GM06990 (cell line): ENCODE results near the gene CTNNAL1.

ENCODE experiments used
- DNase-seq: peaks from one replicate; pipeline ENCODE4 v3.0.0-alpha.2; 2011; ENCODE audit not compliant: insufficient read length; ENCODE audit errors: extremely low read depth
- H3K27me3 ChIP-seq: replicated peaks from 2 replicates; pipeline ENCODE4 v1.6.0; 2011; ENCODE audit warnings: low read length; ENCODE audit not compliant: control insufficient read depth, insufficient read depth
- H3K36me3 ChIP-seq: 2 replicates; pipeline ENCODE4 v1.5.1; 2011; ENCODE audit warnings: low read length; ENCODE audit not compliant: control insufficient read depth, insufficient read depth
- H3K4me3 ChIP-seq: replicated peaks from 2 replicates; pipeline ENCODE4 v1.5.1; 2011; ENCODE audit warnings: low read depth, mild to moderate bottlenecking, control low read depth, low read length
- TF ChIP-seq, protein P1 (sequence below): IDR thresholded peaks from 2 replicates; pipeline ENCODE4 v1.5.1; 2011; ENCODE audit warnings: low read length, control low read depth, mild to moderate bottlenecking, inconsistent platforms; ENCODE audit not compliant: insufficient read depth, poor library complexity, severe bottlenecking

The CTNNAL1 gene

GRCh38 chr9:109043578-109043977 lies 30.3 kb upstream of the CTNNAL1 start:
- TF ChIP-seq, protein P1, sequence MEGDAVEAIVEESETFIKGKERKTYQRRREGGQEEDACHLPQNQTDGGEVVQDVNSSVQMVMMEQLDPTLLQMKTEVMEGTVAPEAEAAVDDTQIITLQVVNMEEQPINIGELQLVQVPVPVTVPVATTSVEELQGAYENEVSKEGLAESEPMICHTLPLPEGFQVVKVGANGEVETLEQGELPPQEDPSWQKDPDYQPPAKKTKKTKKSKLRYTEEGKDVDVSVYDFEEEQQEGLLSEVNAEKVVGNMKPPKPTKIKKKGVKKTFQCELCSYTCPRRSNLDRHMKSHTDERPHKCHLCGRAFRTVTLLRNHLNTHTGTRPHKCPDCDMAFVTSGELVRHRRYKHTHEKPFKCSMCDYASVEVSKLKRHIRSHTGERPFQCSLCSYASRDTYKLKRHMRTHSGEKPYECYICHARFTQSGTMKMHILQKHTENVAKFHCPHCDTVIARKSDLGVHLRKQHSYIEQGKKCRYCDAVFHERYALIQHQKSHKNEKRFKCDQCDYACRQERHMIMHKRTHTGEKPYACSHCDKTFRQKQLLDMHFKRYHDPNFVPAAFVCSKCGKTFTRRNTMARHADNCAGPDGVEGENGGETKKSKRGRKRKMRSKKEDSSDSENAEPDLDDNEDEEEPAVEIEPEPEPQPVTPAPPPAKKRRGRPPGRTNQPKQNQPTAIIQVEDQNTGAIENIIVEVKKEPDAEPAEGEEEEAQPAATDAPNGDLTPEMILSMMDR: no peak

GRCh38 chr9:109040571-109040970 lies 27.3 kb upstream of the CTNNAL1 start:
- Histone ChIP-seq H3K27me3 (no peaks in the 10 kb centered on the region), H3K36me3 (peaks cover 3% of the 10 kb centered on the region), H3K4me3 (no peak overlapping the region)
- TF ChIP-seq, protein P1: no peak
- no peak for DNase-seq

More at GRCh38 chr9:109043578-109043977, 30.3 kb upstream of the CTNNAL1 start:
- no peak overlapping the region for H3K4me3 ChIP-seq
- no peaks in the 10 kb centered on the region for H3K27me3 ChIP-seq
- peaks cover 4% of the 10 kb centered on the region for H3K36me3 ChIP-seq
- DNase-seq: no peak

DNA sequence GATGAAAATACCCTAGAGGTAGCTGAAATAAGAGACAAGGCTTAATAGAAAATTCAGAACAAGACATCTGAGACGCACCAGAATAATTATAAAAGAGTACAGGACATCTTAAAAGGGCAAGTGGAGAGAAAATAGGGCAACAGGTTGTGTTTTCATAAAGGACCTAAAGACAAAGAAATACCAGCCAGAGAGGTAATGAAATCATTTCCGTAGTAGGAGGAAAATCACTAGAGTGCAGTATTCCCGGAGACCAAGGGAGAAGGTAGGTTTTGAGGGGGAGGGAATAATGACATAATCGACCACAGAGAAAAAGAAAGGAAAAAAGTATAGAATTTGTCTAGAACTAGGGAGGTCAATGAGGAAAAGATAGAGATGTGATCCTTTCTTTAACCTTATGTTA lies 26.2 kb upstream of the CTNNAL1 start:
- DNase-seq: no peak
- Histone ChIP-seq H3K36me3 (peaks cover 3% of the 10 kb centered on the region), H3K4me3 (no peak overlapping the region), H3K27me3 (no peaks in the 10 kb centered on the region)
- TF ChIP-seq, protein P1: no peak

DNA sequence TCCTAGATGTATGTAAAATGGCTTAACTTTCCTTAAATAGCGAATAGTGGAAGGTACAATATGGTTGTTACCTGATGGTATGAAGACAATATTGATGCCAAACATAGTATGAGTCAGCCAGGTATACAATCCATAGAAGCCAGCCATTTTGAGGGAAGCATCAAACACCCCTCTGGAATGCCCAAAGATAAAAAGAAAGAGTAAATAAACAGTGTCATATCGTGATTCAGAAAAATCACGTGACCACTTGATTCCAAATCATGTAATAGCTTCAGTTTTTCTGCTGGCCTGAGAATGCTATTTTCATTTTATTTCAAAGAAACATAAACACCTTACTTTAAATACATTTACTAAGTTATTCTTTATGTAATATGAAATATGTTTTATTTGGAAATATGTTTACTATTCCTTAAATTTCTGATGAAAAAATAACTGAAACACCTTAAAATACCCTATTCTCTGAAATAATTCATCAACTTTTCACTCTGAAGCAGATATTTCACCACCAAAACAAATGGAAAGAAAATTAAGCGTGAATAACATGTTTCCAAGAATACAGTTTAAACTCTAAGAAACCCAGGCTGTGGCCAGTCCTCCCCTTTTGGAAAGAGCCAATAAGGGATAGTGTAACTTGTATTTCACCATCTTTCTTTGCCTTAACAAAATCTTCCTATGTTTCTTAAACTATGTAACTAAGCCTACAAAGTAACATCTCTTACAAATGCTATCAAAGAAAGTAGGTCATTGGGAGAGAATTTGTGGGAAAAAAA lies 24.8 kb upstream of the CTNNAL1 start:
- TF ChIP-seq, protein P1: no peak
- no peaks in the 10 kb centered on the region for H3K27me3 ChIP-seq
- DNase-seq: no peak
- H3K36me3 ChIP-seq: peaks cover 5% of the 10 kb centered on the region
- no peak overlapping the region for H3K4me3 ChIP-seq

DNA sequence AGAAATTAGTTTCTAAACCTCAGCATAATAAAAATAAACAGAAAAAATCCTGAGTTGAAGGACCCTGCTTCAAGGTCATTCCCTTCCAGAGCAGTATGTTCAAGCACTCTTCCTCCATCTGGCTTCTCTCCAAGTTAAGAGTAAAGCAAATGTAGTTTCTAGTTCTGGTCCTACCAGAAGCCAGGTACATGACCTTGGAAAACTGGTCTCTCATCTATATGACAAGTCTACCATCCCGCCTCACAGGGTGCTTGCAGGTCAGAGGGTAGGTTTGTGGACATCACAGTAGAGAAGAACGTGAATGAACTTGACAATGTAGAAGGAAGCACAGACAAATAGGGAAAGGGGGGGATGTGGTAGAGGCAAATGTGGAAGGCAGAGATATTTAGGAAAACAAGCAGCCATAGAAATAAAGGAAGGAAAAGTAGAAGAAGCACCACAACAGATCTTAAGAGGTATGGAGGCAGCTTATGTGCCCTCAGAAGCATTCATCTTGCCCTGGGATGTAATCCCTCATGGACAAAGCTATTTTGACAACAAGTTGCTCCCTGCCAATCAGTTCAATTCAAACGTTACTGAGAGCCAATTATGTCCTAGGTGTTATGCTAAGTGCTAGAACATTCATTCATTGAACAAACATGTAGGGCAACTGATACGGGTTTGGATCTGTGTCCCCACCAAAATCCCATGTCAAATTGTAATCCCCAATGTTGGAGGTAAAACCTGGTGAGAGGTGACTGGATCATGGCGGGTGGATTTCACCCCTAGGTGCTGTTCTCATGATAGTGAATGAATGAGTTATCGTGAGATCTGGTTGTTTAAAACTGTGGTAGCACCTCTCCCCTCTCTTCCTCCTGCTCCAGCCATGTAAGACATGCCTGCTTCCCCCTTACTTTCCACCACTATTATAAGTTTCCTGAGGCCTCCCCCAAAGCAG lies 23.7 kb upstream of the CTNNAL1 start:
- DNase-seq: no peak
- peaks cover 4% of the 10 kb centered on the region; the same call in 1 of the 2 replicates for H3K36me3 ChIP-seq
- H3K27me3 ChIP-seq: no peaks in the 10 kb centered on the region
- TF ChIP-seq, protein P1: no peak
- H3K4me3 ChIP-seq: no peak overlapping the region
